Keratinocyte (primary cell): ENCODE results near the gene TIAM2.

Experiments
- CTCF ChIP-seq, 3 experiments: IDR thresholded peaks in 1 of 3; conservative IDR thresholded peaks in 1 of 3; optimal IDR thresholded peaks in 1 of 3; 2 replicates in 2 of 3; 3 replicates in 1 of 3; pipeline versions ENCODE3 to v1.5.1; 2011; ENCODE audit warnings: low read length in 3 of 3, mild to moderate bottlenecking in 3 of 3, moderate library complexity in 2 of 3, control low read depth in 1 of 3, inconsistent platforms in 1 of 3; ENCODE audit not compliant: insufficient read depth in 2 of 3; ENCODE audit errors: extremely low read depth in 1 of 3
- EZH2 ChIP-seq: IDR thresholded peaks from one replicate; pipeline ENCODE4 v1.6.1; 2012; ENCODE audit warnings: inconsistent platforms, mild to moderate bottlenecking, low read length, moderate library complexity

- no peak for TF ChIP-seq CTCF (optimal IDR thresholded peaks at IDR 0.05 in 1 of 3, IDR thresholded peaks at IDR 0.05 in 1 of 3, conservative IDR thresholded peaks at IDR 0.05 in 1 of 3; ENCODE audit: extremely low read depth in 1 of 3, insufficient read depth in 2 of 3, low read length in 3 of 3)
- no peak for TF ChIP-seq EZH2
Observed at GRCh38 chr6:155263373-155264063, 268.4 kb downstream of the TIAM2 start, which contains the start of gene CLDN20.
